Hindlimb muscle (tissue), 1 donor: ENCODE measurements around the gene CSE1L. TPM values are rescaled to one million over a fixed set of nuclear protein-coding genes. Genes with fewer than 3 reads are reported as not detected.
"Not testable (repeated sequence)": the region's sequence is repeated elsewhere in the genome, so short reads cannot be mapped to it uniquely, and the experiment has no call there.

ENCODE experiments used
- DNase-seq: peaks from one replicate; pipeline ENCODE4 v3.0.0-alpha.2; 2013
- polyA plus RNA-seq: library from polyadenylated mRNA; unstranded; fragments of 120-200 nt; gene quantifications from one replicate; pipeline ENCODE4 v1.2.1, GENCODE V29; 2013; ENCODE audit not compliant: insufficient read length

Gene CSE1L
- polyA plus RNA-seq, 1 donor, result 53.3 TPM

DNA sequence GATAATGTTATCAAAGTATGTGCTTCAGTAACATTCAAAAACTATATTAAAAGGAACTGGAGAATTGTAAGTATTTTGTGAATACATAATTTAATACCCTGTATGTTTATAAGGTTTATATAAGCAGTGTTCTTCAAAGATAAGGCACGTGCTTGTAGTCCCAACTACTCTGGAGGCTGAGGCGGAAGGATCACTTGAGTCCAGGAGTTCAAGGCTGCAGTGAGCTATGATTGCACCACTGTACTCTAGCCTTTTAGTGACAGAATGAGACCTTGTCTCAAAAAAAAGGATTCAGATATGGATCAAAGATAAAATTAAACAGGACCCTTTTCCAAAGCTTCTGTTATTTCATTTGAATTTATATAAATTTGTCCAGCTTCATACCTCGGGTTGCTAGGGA lies 17.2 kb downstream of the CSE1L start:
- DNase-seq, result no peak

- no peak for DNase-seq
Observed at GRCh38 chr20:49074521-49074920, 28.4 kb downstream of the CSE1L start.

DNA sequence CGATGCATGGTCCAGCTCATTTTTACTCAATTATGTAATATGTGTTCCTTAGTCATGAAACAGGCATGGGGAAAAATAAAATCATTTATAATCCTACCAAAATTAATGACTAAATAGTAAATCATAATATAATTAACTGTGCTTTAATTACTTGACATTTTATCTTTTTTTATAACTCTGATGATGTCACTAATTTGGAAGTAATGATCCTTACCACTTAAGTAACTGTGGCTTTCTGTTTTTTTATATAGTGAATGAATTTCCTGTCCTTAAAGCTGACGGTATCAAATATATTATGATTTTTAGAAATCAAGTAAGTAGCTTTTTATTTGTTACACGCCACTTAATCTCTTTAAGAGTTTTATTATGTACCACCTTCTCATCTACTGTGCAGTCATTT lies 32.2 kb downstream of the CSE1L start:
- DNase-seq, result no peak

- DNase-seq, result not testable (repeated sequence)
Observed at GRCh38 chr20:49082295-49082694, 36.2 kb downstream of the CSE1L start.

DNA sequence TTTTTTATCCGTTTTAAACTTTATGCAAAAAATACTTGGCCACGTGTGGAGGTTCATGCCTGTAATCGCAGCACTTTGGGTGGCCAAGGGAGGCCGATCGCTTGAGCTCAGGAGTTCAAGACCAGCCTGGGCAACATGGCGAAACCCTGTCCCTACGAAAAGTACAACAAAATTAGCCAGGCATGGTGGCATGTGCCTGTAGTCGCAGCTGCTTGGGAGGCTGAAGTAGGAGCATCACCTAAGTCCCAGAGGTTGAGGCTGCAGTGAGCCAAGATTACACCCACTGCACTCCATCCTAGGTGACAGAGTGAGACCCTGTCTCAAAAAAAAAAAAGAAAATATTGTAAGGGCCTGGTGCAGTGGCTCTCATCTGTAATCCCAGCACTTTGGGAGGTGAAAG lies 45.0 kb downstream of the CSE1L start:
- no peak for DNase-seq

GRCh38 chr20:49091762-49092161 lies 45.6 kb downstream of the CSE1L start:
- DNase-seq, result no peak

- no peak for DNase-seq
Observed at GRCh38 chr20:49096203-49096730, 50.2 kb downstream of the CSE1L start.

GRCh38 chr20:49097159-49097558 lies 51.0 kb downstream of the CSE1L start:
- DNase-seq, result no peak

DNA sequence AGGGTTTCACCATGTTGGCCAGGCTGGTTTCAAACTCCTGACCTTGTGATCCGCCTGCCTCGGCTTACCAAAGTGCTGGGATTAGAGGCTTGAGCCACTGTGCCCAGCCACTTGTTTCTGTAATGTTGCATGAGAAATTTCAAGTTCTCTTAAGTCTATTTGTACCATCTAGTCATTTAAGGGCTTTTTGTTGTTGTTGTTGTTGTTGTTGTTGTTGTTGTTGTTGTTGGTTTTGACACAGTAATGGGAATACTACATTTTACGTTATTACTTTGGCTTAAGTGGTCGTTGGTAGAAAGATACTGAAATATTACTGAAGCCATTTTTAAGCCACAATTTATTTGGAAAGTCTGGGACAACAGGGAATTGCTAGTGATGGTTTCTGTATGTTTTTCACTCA lies 52.0 kb downstream of the CSE1L start:
- no peak for DNase-seq

GRCh38 chr20:49099011-49099410 lies 52.9 kb downstream of the CSE1L start:
- DNase-seq, result no peak

- DNase-seq, result not testable (repeated sequence)
Observed at GRCh38 chr20:49100292-49100691, 54.2 kb downstream of the CSE1L start.

GRCh38 chr20:49100972-49101371 lies 54.9 kb downstream of the CSE1L start:
- DNase-seq, result no peak

- DNase-seq, result no peak
Observed at GRCh38 chr20:49103019-49103418, 56.9 kb downstream of the CSE1L start.

DNA sequence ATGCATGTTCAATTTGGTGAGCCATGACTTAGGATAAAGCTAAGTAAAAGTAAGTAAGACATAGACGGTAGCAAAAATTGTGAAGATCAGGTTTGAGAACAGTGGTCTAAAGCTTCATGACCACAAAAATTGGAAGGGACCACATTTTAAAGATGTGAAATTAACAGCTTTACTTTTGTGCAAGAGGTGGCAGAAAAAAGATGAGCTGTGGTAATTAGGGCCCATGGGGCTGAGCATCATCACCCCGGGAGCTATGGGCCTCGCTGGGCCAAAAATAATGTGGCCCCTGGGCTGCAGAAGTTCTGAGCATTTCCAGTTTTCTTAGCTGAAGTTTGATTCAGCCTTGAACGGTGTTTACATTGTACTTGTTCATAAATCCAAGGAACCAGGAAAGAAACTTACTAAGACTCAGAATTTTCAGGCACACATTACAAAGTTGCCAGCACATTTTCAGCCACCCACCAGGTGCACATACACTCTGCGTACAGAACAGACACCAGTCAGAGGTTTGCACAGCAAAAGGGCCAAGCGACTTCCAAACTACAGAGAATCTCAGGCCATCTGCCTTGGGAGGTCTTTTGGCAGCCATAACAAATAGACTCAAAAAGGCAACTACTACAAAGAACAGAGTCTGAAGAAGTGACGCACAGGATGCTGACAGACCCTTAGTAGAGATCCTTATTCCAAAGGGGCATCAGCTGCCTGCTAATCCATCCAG lies 57.7 kb downstream of the CSE1L start:
- no peak for DNase-seq

GRCh38 chr20:49104365-49104648 lies 58.2 kb downstream of the CSE1L start:
- no peak for DNase-seq

DNA sequence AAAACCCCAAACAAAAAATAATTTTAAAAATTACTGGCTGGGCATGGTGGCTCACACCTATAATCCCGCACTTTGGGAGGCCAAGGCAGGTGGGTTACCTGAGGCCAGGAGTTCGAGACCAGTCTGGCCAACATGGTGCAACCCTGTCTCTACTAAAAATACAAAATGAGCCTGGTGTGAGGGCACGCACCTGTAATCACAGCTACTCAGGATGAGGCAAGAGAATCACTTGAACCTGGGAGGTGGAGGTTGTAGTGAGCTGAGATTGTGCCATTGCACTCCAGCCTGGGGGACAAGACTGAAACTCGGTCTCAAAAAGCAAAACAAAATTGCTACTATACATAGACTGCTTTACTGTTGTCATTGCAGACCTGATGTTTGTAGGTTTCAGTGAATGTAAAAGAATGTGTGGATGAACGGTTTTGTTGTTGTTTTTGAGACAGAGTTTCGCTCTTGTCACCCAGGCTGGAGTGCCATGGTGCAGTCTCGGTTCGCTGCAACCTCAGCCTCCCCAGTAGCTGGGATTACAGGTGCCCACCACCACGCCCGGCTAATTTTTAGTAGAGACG lies 59.0 kb downstream of the CSE1L start:
- DNase-seq, result not testable (repeated sequence)

- no peak for DNase-seq
Observed at GRCh38 chr20:49106328-49106727, 60.2 kb downstream of the CSE1L start.

DNA sequence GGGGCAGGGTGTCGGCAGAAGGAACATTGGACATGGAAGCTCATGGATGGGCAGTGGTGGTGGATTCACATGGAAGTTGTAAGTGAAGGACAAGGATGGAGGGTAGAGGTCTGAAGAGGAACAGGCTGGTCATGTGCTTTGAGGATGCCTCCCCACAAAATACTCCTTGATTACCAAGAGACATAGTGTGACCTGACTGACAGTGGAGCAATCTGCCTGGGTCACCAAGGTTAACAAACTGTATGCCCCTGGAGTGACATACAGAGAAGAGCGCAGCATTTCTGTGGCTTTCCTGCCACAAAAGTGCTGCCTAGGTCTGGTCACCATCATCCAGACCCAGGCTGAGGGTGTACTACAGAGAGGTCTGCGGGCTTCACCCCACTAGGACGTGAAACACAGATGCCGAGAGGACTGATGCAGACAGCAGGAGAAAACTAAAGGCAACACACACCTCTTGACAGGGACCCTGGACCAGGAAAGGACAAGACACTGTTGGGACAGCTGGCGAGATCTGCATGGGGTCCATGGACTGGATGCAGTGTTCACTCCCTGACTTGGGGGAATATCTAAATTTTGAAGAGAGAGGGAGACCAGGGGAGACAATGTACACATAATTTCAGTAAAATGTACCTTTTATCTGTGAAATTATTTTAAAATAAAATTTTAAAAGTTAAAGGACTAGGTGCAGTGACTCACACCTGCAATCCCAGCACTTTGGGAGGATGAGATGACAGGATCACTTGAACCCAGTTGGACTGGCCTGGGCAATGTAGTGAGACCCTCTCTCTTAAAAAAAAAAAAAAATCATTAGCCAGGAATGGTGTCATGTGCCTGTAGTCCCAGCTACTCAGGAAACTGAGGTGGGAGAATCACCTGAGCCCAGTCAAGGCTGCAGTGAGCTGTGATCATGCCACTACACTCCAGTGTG lies 64.9 kb downstream of the CSE1L start:
- DNase-seq, result no peak

GRCh38 chr20:49112596-49113274 lies 66.6 kb downstream of the CSE1L start:
- DNase-seq, result no peak

- DNase-seq, result no peak
Observed at GRCh38 chr20:49115564-49115963, 69.5 kb downstream of the CSE1L start.

DNA sequence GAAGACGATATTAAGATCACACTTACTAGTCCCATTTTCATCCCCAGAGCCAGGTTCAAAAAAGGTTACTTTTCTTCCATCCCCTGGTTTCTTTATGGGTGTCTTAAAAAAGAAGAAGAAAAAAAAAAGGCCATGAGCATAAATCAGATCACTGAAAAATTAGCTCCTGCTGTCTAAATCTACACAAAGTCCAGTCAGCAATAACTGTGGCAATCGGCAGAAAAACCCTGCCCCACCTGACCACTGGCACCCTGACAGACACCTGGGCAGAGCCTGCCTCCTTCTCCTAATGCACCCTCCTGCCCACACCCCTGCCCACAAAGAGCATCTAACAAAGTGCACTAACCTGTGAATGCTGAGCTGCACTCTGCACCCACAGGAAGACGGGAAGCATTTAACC lies 72.2 kb downstream of the CSE1L start:
- DNase-seq, result no peak

- no peak for DNase-seq
Observed at GRCh38 chr20:49119988-49120387, 73.9 kb downstream of the CSE1L start.

- no peak for DNase-seq
Observed at GRCh38 chr20:49122920-49123319, 76.8 kb downstream of the CSE1L start.
